Stimulated activated CD8-positive, alpha-beta memory T cell treated with anti-CD3 and anti-CD28 coated beads, Interleukin-7, amount 100 ng/mL, for 4 hours (primary cell): Measurements from ENCODE around the gene CCDC85B.

Experiments
- DNase-seq, 2 donors: peaks; one replicate each; pipeline ENCODE4 v3.0.0-alpha.2; 2020; ENCODE audit warnings: low read depth in 2 of 2

CCDC85B gene

GRCh38 chr11:65857853-65858680, 32.4 kb upstream of the CCDC85B start, which contains the start of gene CFL1:
CFL1 (minus strand) TSS chr11:65858180; CDS start chr11:65858099, 81 bp downstream.
- peak; percentile 92 to 98 for DNase-seq

- DNase-seq, result no peak
Observed at GRCh38 chr11:65858681-65859087, 31.8 kb upstream of the CCDC85B start.

GRCh38 chr11:65859095-65859811, 31.2 kb upstream of the CCDC85B start:
- peak; percentile 96 to 99 for DNase-seq

- DNase-seq, result no peak
Observed at GRCh38 chr11:65859812-65860277, 30.6 kb upstream of the CCDC85B start.

GRCh38 chr11:65860278-65861164, 30.0 kb upstream of the CCDC85B start, which contains the start of gene MUS81:
MUS81 (plus strand) TSS chr11:65860433; CDS start chr11:65860754, 321 bp downstream.
- DNase-seq, result peak; percentile 93

GRCh38 chr11:65861165-65861505, 29.3 kb upstream of the CCDC85B start:
- no peak for DNase-seq

GRCh38 chr11:65861533-65862183, 28.8 kb upstream of the CCDC85B start:
- no peak for DNase-seq

- DNase-seq, result no peak
Observed at GRCh38 chr11:65862191-65862735, 28.2 kb upstream of the CCDC85B start.

- no peak for DNase-seq
Observed at GRCh38 chr11:65862941-65863888, 27.3 kb upstream of the CCDC85B start.

GRCh38 chr11:65863889-65864705, 26.4 kb upstream of the CCDC85B start:
- no peak for DNase-seq

- no peak for DNase-seq
Observed at GRCh38 chr11:65864706-65865471, 25.6 kb upstream of the CCDC85B start.

- no peak for DNase-seq
Observed at GRCh38 chr11:65865550-65866172, 24.8 kb upstream of the CCDC85B start.

GRCh38 chr11:65866509-65867283, 23.8 kb upstream of the CCDC85B start:
- DNase-seq, result no peak

- DNase-seq, result no peak
Observed at GRCh38 chr11:65867284-65868071, 23.0 kb upstream of the CCDC85B start.

GRCh38 chr11:65868076-65868667, 22.3 kb upstream of the CCDC85B start:
- DNase-seq, result no peak

- no peak for DNase-seq
Observed at GRCh38 chr11:65868907-65869306, 21.6 kb upstream of the CCDC85B start.
